Stimulated activated CD8-positive, alpha-beta memory T cell treated with anti-CD3 and anti-CD28 coated beads, Interleukin-15, amount 100 ng/mL, for 48 hours (primary cell): ENCODE results near the gene RFX7.

Experiments used
- DNase-seq, 2 donors: peaks; one replicate each; pipeline ENCODE4 v3.0.0-alpha.2; 2020; ENCODE audit warnings: low read depth in 2 of 2

RFX7 gene

GRCh38 chr15:56126409-56126808 lies 117.3 kb downstream of the RFX7 start:
- no peak for DNase-seq

DNA sequence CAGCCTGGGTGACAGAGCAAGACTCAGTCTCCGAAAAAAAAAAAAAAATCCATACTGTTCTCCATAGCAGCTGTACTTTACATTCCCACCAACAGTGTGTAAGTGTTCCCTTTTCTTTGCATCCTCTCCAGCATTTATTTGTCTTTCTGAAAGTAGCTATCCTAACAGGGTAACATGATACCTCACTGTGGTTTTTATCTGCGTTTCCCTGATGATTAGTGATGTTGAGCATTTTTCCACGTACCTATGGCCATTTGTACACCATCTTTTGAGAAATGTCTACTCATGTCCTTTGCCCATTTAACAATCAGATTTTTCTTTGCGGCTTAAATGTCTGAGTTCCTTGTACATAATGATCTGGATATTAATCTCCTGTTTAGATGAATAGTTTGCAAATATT lies 119.3 kb downstream of the RFX7 start:
- DNase-seq = no peak

DNA sequence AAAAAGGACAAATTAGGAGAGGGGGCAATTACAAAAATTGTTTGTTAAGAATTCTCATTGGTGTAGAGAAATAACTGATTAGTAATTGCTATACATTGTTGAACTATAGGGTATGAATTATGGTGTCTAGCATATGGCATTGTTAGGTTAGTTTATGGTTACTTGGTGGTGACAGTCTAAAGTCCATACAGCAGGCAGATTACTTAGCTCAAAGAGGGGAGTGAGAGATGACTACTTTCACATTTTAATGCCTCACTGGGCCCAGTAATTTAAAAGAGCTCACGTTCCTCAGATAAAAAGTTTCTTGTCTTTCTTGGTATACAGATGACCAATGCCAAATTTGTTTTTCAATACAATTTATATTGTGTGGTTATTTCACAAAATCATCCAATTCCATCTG lies 137.8 kb downstream of the RFX7 start:
- no peak for DNase-seq

DNA sequence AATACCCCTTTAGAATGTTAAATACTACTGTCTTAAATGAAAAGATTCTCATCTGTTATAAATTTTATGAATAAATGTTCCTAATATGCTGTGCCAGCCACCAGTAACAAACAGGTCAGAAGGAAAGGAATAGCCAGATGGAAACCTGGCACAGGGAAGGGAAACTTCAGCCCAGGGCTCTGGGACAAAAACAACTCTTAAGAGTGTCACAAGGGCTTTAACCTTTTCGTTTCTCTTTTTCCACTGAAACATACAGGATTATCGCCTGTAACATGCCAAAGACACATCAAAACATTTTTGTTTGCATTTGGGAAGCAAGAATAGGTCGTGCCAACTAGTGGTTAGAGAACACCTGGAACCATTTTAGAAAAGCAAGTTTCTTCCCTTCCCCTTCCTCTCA lies 141.2 kb downstream of the RFX7 start:
- no peak for DNase-seq

DNA sequence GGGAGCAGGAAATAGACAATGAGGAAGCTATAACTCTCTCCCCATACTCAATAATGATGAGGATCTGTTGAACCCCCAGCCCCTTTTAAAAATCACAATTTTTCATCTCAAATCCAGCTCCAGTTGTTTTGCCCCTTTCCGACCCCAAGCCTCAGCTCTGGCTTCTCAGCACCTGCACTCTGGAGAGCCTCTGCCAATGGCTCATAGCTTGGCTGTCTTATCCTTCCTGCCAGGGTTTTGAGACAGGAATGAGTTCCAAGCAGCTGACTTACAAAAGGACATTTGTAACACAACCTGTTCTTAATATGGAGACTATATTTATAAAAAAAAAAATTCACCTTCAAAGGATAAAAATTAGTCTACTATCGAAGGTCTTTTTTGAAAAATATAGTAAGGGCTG lies 144.4 kb downstream of the RFX7 start:
- DNase-seq = no peak

DNA sequence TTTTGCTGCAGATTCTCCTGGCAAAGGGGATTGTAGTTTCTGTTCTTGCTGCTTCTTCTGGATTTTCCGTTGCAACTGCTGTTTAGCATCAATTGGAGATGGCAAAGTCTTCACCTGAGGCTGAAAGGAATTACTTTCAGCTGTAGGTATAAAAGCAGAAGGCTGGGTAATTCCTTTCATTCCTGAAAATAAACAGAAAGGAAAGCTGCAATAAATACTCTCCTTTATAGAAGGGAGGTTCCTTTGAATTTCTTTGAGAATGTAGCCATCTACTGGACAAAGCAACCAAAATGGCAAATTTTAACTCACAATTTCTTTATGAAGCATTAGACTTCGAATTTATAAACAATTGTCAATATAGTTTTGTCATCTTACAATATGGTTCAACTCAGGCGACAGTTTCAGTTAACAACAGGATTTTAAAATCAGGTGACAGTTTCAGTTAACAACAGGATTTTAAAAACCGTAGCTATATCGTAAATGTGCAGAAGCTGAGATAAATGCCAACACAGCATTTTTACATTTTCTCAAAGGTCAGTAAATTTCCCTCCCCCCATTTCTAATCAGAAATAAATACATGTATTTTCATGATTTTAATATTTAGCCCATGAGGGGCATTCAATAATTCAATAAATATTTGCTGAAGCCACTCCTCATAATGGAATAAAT lies 145.3 kb downstream of the RFX7 start:
- DNase-seq = no peak

GRCh38 chr15:56095406-56095805 lies 148.3 kb downstream of the RFX7 start:
- DNase-seq = no peak

DNA sequence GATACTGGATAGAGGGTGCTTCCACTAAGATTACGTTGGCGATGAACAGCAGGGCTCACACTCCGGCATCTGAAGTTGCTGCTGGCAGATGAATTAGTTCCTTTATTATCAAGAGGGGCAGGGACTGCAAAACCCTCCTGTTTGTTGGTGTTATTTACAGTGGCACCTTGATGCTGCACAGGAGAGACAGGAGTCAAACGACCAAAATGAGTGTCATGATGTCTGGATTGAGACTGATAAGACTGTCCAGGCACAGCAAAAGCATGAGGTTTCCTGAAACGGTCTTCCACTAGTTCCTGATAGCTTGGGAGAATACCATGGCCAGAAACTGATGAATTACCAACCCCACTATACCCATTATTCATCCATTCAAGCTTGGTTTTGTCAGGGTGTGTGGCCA lies 149.5 kb downstream of the RFX7 start:
- no peak for DNase-seq

GRCh38 chr15:56088389-56088788 lies 155.3 kb downstream of the RFX7 start:
- no peak for DNase-seq

DNA sequence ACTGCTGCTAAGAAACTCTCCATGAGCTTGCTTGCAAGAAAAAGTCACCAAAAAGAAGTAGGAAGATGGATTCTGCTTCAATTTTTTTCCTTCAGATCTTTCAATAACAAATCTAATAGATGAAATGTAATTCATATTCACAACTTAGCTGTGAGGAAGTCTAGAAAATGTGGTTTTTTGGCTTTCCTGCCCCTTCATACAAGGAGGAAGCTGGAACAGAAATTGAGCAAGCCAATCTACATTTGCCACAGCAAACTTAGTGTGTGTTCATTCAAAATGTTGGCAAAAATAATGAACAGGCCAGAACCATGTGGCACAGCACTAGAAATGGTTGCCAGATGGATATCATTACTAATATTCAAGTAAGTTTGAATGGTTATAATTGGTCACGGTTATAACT lies 157.1 kb downstream of the RFX7 start:
- DNase-seq = no peak

DNA sequence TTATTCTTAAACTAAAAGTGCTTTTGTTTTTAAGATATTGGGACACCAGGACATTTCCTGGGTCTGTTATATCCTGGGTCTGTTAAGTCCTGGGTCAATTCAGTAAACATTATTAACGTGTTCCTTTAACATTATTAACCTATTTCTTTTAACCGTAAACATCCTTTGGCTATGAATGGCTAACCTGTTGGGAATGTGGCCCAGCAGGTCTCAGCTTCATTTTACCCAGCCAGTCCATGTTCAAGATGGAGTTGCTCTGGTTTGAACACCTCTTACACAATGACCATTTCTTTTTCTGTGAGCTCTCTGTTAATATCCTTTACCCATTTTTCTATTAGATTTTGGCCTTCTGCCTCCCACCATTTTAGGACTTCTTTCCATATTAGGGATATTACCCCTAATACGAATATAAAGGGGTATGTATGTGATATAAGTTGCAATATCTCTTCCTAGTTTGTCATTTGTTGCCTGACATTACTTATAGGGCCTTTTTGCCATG lies 161.4 kb downstream of the RFX7 start:
- no peak for DNase-seq

- no peak for DNase-seq
Measured at GRCh38 chr15:56077081-56077480, 166.6 kb downstream of the RFX7 start.

GRCh38 chr15:56076640-56077039 lies 167.0 kb downstream of the RFX7 start:
- no peak for DNase-seq

DNA sequence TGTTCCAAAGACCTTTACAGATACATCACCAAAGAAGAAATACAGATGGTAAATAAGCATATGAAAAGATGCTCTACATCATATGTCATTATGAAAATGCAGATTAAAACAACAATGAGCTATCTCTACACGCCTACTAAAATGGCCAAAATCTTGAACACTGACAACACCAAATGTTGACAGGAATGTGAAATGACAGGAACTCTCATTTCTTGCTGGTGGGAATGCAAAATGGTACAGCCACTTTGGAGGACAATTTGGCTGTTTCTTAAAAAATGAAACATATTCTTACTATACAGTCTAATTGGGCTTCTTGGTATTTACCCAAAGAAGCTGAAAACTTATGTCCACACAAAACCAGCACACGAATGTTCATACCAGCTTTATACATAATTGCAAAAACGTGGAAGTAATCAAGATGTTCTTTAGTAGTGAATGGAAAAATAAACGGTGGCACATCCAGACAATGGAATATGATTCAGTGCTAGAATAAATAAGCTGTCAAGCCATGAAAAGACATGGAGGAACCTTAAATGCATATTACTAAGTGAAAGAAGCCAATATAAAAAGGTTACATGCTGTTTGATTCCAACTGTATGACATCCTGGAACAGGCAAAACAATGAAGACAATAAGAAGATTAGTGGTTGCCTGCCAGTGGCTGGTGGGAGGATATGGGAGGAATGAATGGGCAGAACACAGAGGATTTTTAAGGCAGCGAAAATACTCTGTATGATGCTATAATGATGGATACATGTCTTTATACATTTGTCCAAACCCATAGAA lies 169.0 kb downstream of the RFX7 start:
- DNase-seq = no peak

DNA sequence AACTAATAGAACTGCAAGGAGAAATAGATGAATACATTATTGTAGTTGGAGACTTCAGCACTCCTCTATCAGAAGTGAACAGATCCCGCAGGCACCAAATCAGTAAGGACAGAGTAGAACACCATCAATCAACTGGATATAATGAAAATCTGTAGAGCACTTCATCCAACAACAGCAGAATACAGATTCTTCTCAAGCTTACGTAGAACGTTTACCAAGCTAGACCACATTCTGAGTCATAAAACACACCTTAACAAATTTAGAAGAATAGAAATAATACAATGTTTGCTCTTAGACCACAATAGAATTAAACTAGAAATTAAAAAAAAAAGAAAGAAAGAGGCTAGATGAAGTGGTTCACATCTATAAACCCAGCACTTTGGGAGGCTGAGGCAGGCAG lies 179.5 kb downstream of the RFX7 start:
- DNase-seq = no peak

GRCh38 chr15:56059716-56060115 lies 184.0 kb downstream of the RFX7 start:
- no peak for DNase-seq

- no peak for DNase-seq
Measured at GRCh38 chr15:56058986-56059385, 184.7 kb downstream of the RFX7 start.

GRCh38 chr15:56056626-56057025 lies 187.1 kb downstream of the RFX7 start:
- no peak for DNase-seq

DNA sequence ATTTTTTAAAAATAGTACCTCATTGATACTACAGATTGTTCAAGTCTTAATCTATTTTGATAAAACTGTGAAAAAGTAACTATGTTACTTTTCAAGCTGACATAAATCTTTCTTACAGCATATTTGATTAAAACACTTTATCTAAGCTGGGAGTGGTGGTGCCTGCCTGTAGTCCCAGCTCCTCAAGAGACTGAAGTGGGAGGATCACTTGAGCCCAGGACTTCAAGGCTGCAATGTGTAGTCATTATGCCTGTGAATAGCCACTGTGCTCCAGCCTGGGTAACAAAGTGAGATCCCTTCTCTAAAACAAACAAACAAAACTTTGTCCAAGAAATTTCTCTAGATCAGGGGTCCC lies 190.7 kb downstream of the RFX7 start:
- DNase-seq = no peak

- DNase-seq = no peak
Measured at GRCh38 chr15:56052395-56053045, 191.2 kb downstream of the RFX7 start.

- DNase-seq = no peak
Measured at GRCh38 chr15:56051676-56052075, 192.0 kb downstream of the RFX7 start.

DNA sequence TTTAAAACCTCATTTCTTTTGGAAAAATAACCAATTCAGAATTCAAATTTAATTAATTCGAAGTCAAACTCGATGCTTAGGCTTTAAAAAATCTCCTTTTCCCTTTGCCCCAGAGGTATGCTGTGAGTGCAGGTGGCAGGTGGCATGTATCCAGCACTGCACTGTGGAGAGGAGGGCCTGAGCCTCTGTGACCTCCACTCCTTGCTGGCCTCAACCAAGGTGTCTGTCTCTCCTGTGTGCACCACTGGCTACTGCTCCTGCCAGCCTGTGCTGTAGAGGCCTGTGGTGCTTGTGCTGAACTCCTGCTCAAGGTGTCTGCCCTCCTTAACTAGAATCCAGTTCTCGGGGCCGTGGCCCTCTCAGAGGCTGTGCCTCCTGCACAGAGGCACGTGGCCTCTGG lies 194.1 kb downstream of the RFX7 start:
- no peak for DNase-seq

GRCh38 chr15:56047354-56047753 lies 196.3 kb downstream of the RFX7 start:
- DNase-seq = no peak
